DMS53 treated with DMSO at 0.1 percent for 48 hours (cell line): ENCODE measurements around the gene SMARCB1.

ENCODE experiments used
- DNase-seq: peaks from one replicate; lab custom pipeline; 2025; ENCODE audit not compliant: unreplicated experiment; lab: John Stamatoyannopoulos, UW

SMARCB1 gene

GRCh38 chr22:23801238-23801821 lies 14.6 kb downstream of the SMARCB1 start:
- DNase-seq = no peak

DNA sequence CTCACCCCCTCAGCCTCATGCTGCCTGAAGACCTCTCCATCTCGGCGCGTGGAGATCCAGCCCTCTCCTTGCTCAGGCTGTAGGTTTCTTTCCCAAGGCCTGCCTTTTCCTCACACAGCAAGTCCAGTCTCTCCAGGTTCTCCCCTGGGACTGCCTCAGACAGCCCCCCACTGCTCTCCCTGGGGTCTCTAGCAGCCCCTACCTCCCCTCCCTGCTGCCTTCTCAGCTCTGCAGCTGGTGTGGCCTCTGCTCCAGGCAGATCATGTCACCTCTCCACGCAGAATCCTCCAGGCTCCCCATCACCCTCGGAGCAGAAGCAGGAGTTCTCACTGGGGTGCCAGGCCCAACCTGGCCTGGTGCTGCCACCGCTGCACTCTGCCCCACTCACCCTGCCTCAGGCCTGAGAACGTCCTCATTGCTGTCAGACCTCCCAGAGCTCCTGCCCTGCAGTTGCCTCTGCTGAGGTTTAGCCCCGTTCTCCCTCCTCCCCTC lies 15.2 kb downstream of the SMARCB1 start:
- DNase-seq = no peak

- DNase-seq = no peak
Measured at GRCh38 chr22:23803001-23803819, 16.4 kb downstream of the SMARCB1 start.

DNA sequence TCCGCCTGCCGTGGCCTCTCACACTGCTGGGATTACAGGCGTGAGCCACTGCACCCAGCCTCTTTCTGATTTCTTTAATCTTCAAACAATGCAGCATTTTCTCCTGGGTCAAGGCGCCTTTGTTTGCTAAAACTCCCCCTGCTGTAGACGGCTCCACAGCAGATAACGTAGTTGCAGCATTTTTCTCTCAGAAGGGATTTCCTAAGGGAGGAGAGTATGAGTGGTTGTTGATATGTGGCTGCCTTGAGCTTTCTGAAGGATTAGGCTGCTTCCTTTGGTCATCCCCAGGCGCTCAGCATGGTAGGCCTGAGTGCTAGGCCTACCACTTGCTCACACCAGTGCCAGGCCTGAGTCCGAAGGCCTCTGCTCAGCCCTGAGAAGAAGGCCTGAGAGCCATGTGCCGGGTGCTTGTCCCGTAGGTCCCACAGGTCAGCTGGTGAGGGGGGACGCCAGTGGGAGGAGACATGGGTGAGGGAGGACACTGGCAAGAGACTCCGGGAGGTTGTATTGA lies 18.1 kb downstream of the SMARCB1 start:
- DNase-seq = no peak

DNA sequence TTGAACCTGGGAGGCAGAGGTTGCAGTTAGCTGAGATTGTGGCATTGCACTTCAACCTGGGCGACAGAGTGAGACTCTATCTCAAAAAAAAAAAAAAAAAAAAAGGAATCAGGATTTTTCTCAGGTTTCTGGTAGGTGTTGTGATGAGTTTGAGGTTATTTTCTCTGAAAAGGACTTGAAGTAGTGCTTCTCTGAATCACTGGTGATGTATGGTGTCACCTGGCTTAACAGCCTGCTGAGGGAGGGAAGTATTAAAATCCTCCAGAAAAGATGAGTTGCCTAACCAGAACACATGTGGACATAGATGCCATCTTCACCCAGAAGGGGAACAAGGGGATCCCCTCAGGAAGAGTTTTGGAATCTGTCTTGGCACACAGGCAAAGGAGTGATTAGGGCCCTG lies 20.1 kb downstream of the SMARCB1 start:
- DNase-seq = no peak

DNA sequence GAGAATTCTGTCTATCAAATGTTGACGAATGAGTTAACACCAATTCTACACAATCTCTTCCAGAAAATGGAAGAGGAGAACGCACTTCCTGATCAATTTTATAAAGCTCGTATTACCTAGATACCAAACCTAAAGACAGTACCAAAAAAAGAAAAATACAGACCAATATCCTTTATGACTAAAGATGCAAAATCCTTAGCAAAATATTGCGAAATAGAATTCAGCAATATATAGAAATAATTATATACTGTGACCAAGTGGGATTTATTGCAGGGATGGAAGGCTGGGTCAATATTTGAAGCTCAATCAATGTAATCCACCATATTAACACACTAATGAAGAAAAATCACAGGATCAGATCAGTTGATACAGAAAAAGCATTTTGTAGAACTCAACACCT lies 25.6 kb downstream of the SMARCB1 start:
- DNase-seq = no peak

- no peak for DNase-seq
Measured at GRCh38 chr22:23815541-23816155, 28.9 kb downstream of the SMARCB1 start.

GRCh38 chr22:23816156-23816976 lies 29.6 kb downstream of the SMARCB1 start:
- DNase-seq = no peak

DNA sequence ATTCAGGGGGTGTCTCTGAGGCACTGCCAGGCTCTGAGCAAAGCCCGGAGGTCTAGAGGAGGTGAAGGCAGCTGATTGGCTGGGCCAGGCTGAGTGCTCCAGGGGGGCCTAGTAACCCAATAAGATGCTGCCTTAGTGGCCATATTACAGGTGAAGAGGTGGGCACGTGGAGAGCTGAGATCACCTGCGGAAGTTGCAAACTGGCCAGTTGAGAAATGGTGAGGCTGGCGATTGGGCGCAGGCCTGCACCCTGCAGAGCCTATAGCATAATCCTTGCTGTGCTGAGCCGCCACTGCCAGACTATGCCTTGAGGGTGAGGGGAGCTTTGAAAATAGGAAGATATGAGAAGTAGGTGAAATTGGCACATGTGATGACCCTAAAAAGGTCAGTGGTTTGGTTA lies 30.4 kb downstream of the SMARCB1 start:
- no peak for DNase-seq

- DNase-seq = no peak
Measured at GRCh38 chr22:23818541-23818940, 31.8 kb downstream of the SMARCB1 start.

- DNase-seq = no peak
Measured at GRCh38 chr22:23820748-23821211, 34.0 kb downstream of the SMARCB1 start.

- no peak for DNase-seq
Measured at GRCh38 chr22:23822101-23822671, 35.4 kb downstream of the SMARCB1 start.

GRCh38 chr22:23823331-23823791 lies 36.6 kb downstream of the SMARCB1 start:
- no peak for DNase-seq

- no peak for DNase-seq
Measured at GRCh38 chr22:23824476-23825245, 37.9 kb downstream of the SMARCB1 start.

DNA sequence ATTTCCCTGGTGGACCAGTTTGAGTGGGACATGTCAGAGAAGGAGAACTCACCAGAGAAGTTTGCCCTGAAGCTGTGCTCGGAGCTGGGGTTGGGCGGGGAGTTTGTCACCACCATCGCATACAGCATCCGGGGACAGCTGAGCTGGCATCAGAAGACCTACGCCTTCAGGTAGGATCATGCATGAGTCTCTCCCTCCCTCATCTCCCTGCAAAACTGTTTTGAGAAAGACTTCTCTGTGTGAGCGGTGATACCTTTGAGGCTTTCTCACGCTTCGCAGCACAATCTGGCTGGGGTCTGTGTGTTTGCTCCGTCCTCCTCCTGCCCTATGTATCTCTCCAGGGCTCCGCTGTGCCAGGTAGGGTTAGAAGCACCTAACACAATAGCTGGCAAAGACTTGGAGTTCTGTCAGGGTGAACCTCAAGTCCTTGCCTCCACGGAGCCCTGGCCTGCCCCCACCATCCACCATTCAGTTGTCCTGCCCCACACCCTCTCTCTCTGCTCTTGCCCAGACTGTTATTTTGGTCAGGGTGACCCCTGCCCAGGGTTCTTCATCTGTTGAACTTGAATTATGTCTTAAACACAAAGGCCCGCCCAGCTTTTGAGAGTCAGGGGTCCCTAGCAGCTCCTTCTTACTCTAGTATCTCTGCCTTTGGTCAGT lies 38.6 kb downstream of the SMARCB1 start:
- DNase-seq = no peak

- no peak for DNase-seq
Measured at GRCh38 chr22:23826510-23827350, 40.0 kb downstream of the SMARCB1 start.

- no peak for DNase-seq
Measured at GRCh38 chr22:23827351-23827995, 40.7 kb downstream of the SMARCB1 start.
